K562 (cell line): ENCODE data around the gene NOS1. TPM values are rescaled to one million over a fixed set of nuclear protein-coding genes. Genes with fewer than 3 reads are reported as not detected.

Source experiments
- ATAC-seq: fragments of 200-7000 bp; cut with Tn5 transposase; 3 replicates; pipeline ENCODE4 v1.9.1; 2020; ENCODE audit warnings: moderate library complexity
- BruUV-seq: library from RNA; stranded (reverse); fragments of 400-500 nt; replicated peaks from 2 replicates; lab custom pipeline; 2021; lab: Mats Ljungman, UMichigan
- CTCF ChIA-PET: fragments of 300-600 bp; formaldehyde crosslinking; extraction: SDS; loops from one replicate; lab custom pipeline; 2021; ENCODE audit warnings: low intra/inter-chr PET ratio; lab: Yijun Ruan, JAX
- POLR2A ChIA-PET: fragments of 300-600, 350-650 bp; sonication (Branson Sonifier 250); formaldehyde crosslinking; extraction: SDS; loops from one replicate; lab custom pipeline; 2021; ENCODE audit warnings: antibody characterized with exemption, inconsistent platforms; lab: Yijun Ruan, JAX
- DNase-seq, 4 experiments: peaks; one replicate each; pipeline versions ENCODE4 v3.0.0 to v3.0.0-alpha.2; 2011 to 2018; ENCODE audit warnings: low spot score in 3 of 4, mixed read lengths in 3 of 4; ENCODE audit errors: extremely low read depth in 1 of 4
- FAIRE-seq: peaks from 2 replicates; lab custom pipeline; 2011; peaks lifted over from hg19 to GRCh38; lab: Jason Lieb, UNC
- H2AFZ ChIP-seq: 2 replicates; pipeline ENCODE4 v1.6.0; 2011; ENCODE audit warnings: low read depth, low read length, control low read depth, inconsistent platforms
- H3K27ac ChIP-seq: fragments of 200-600 bp; 3 replicates; pipeline ENCODE4 v1.8.0; 2011; ENCODE audit warnings: low read depth, mild to moderate bottlenecking, control low read depth, inconsistent platforms, low read length, moderate library complexity, mixed read lengths; ENCODE audit errors: extremely low read depth
- H3K27me3 ChIP-seq, 2 experiments: fragments of 300-600 bp in 1 of 2; 2 replicates in 1 of 2; 3 replicates in 1 of 2; pipeline versions ENCODE4 v1.6.0 to v1.8.0; 2011; ENCODE audit warnings: inconsistent platforms in 2 of 2, low read length in 2 of 2, mild to moderate bottlenecking in 1 of 2, mixed read lengths in 1 of 2, moderate library complexity in 1 of 2; ENCODE audit not compliant: control insufficient read depth in 2 of 2, insufficient read depth in 2 of 2
- H3K36me3 ChIP-seq: fragments of 300-600 bp; 3 replicates; pipeline ENCODE4 v1.8.0; 2011; ENCODE audit warnings: mild to moderate bottlenecking, low read length, inconsistent platforms; ENCODE audit not compliant: control insufficient read depth, insufficient read depth
- H3K4me1 ChIP-seq, 2 experiments: fragments of 200-600 bp in 1 of 2; replicated peaks in 1 of 2; 2 replicates in 1 of 2; 3 replicates in 1 of 2; pipeline versions ENCODE4 v1.5.1 to v1.8.0; 2011; ENCODE audit warnings: inconsistent platforms in 2 of 2, low read length in 2 of 2, mild to moderate bottlenecking in 1 of 2, mixed read lengths in 1 of 2, moderate library complexity in 1 of 2; ENCODE audit not compliant: control insufficient read depth in 2 of 2, insufficient read depth in 2 of 2
- H3K4me2 ChIP-seq: 2 replicates; pipeline ENCODE4 v1.6.1; 2011; ENCODE audit warnings: low read length, control low read depth, inconsistent platforms, mixed read lengths; ENCODE audit not compliant: insufficient read depth
- H3K4me3 ChIP-seq: fragments of 200-600 bp; sonication (generic), shearing (Covaris generic); 2 replicates; pipeline ENCODE4 v1.5.1; 2016; ENCODE audit warnings: control low read depth, inconsistent platforms
- H3K79me2 ChIP-seq: fragments of 200-600 bp; 3 replicates; pipeline ENCODE4 v1.8.0; 2011; ENCODE audit warnings: low read length, inconsistent platforms; ENCODE audit not compliant: control insufficient read depth, insufficient read depth
- H3K9ac ChIP-seq, 2 experiments: 2 replicates each; pipeline versions ENCODE4 v1.6.0 to v1.6.1; 2011; ENCODE audit warnings: low read depth in 2 of 2, low read length in 2 of 2, control low read depth in 1 of 2, inconsistent platforms in 1 of 2, mild to moderate bottlenecking in 1 of 2, mixed read lengths in 1 of 2; ENCODE audit not compliant: insufficient read depth in 1 of 2
- H3K9me1 ChIP-seq: one replicate; pipeline ENCODE4 v1.6.0; 2011; ENCODE audit warnings: inconsistent platforms, mild to moderate bottlenecking, low read length, moderate library complexity; ENCODE audit not compliant: control insufficient read depth, insufficient read depth
- H3K9me3 ChIP-seq: replicated peaks from 2 replicates; pipeline ENCODE4 v1.5.1; 2011; ENCODE audit warnings: low read depth, low read length, inconsistent platforms; ENCODE audit not compliant: control insufficient read depth, insufficient read depth
- H4K20me1 ChIP-seq: replicated peaks from 2 replicates; pipeline ENCODE4 v1.6.1; 2011; ENCODE audit warnings: low read length, inconsistent platforms, mixed read lengths; ENCODE audit not compliant: control insufficient read depth, insufficient read depth
- CXXC5 ChIP-seq: fragments of 250-450 bp; sonication (Bioruptor Pico); IDR thresholded peaks from 2 replicates; pipeline ENCODE4 v1.8.0; 2022; ENCODE audit warnings: inconsistent platforms, mild to moderate bottlenecking, moderate library complexity
- ELK3 ChIP-seq: fragments of 450-650 bp; formaldehyde crosslinking; IDR thresholded peaks from 2 replicates; pipeline ENCODE4 v1.4.0; 2020; ENCODE audit warnings: mild to moderate bottlenecking
- ETV5 ChIP-seq: sonication (generic); formaldehyde crosslinking; IDR thresholded peaks from 2 replicates; pipeline ENCODE4 v1.4.0; 2020; ENCODE audit warnings: low read depth, mild to moderate bottlenecking, missing genetic modification reagents
- PTBP1 ChIP-seq: fragments of 200-400 bp; formaldehyde crosslinking; IDR thresholded peaks from 2 replicates; pipeline ENCODE4 v1.6.1; 2017; ENCODE audit warnings: low read depth, low read length
- SMAD1 ChIP-seq: fragments of 150-350 bp; IDR thresholded peaks from 2 replicates; pipeline ENCODE4 v1.6.1; 2014; ENCODE audit warnings: low read length, low read depth; ENCODE audit not compliant: partially characterized antibody
- TBL1XR1 ChIP-seq, 2 experiments: IDR thresholded peaks; 2 replicates each; pipeline ENCODE4 v1.6.1; 2012; ENCODE audit warnings: improper control_type of control experiment in 2 of 2, low read length in 2 of 2, mild to moderate bottlenecking in 1 of 2
- ZNF212 ChIP-seq: fragments of 450-650 bp; formaldehyde crosslinking; IDR thresholded peaks from 2 replicates; pipeline ENCODE4 v1.4.0; 2020; ENCODE audit warnings: mild to moderate bottlenecking
- ZNF217 ChIP-seq: sonication (generic); formaldehyde crosslinking; IDR thresholded peaks from 2 replicates; pipeline ENCODE4 v1.8.0; 2022; ENCODE audit warnings: mild to moderate bottlenecking, missing genetic modification reagents
- ZNF23 ChIP-seq: fragments of 250-450 bp; sonication (Bioruptor Pico); IDR thresholded peaks from 2 replicates; pipeline ENCODE4 v1.4.0; 2020; ENCODE audit warnings: mild to moderate bottlenecking
- WGBS: fragments of 100-300 bp; shearing (Covaris generic); methylation state at CpG from one replicate; pipeline ENCODE4 v1.1.6; 2016; ENCODE audit warnings: low coverage, mixed read lengths; ENCODE audit not compliant: insufficient coverage; ENCODE audit errors: missing lambda C conversion rate; 5-methylcytosine and 5-hydroxymethylcytosine counted together
- in situ Hi-C: fragments of 300-500 bp; cut with MboI; formaldehyde crosslinking; loops from 4 replicates; pipeline ENCODE4 v1.15.0; 2018; ENCODE audit warnings: inconsistent platforms, mixed read lengths
- intact Hi-C: fragments of 100-400 bp; cut with micrococcal nuclease; formaldehyde crosslinking; loops from 2 replicates; pipeline ENCODE4 v1.14.2; 2022
- polyA plus RNA-seq, 8 experiments: library from polyadenylated mRNA; depleted of rRNA in 4 of 8; stranded (reverse) in 5 of 8; unstranded in 3 of 8; fragments of >200 nt; fragmentation: Nextera tagmentation in 2 of 8; fragmentation: Illumina TruSeq in 1 of 8; extraction: Ambion mirVana in 2 of 8; extraction: Trizol in 1 of 8; gene quantifications; 2 replicates each; pipeline versions ENCODE4 v1.2.1 to v1.2.3, GENCODE V29; 2011 to 2014; ENCODE audit warnings: inconsistent platforms in 1 of 8, missing spikeins in 1 of 8
- total RNA-seq, 7 experiments: library from RNA; depleted of rRNA in 6 of 7; stranded (reverse); fragments of >200 nt in 6 of 7; fragmentation: Illumina TruSeq in 2 of 7; extraction: Trizol in 2 of 7; gene quantifications; 2 replicates each; pipeline versions ENCODE4 v1.2.1 to v1.2.3, GENCODE V29; 2011 to 2021; ENCODE audit warnings: low replicate concordance in 1 of 7

NOS1 gene
- total and polyA plus RNA-seq, 9 of the 15 experiments (the other 6 are each of a cell fraction or from before 2014, with no cell fraction given) = not detected

GRCh38 chr12:117352206-117352605 lies 9.2 kb downstream of the NOS1 start:
- H3K4me1 ChIP-seq = no peaks in the 10 kb centered on the region
- ChIA-PET POLR2A (no interaction called here), CTCF (no interaction called here)
- no peak overlapping the region for H2AFZ ChIP-seq
- H4K20me1 ChIP-seq = no peaks in the 10 kb centered on the region; the same call in 1 of the 2 replicates
- WGBS = 1% methylated on average over 9 of the region's 9 CpGs
- H3K4me2 ChIP-seq = no peak overlapping the region
- no peak overlapping the region for H3K4me3 ChIP-seq
- BruUV-seq = no TSS peak
- no peak overlapping the region for H3K9ac ChIP-seq
- DNase-seq = no peak
- ATAC-seq = no peak
- no peaks in the 10 kb centered on the region for H3K36me3 ChIP-seq
- peaks cover 2 to 16% of the 10 kb centered on the region in 2 experiments; a peak in 2 of 5 replicates for H3K27me3 ChIP-seq
- FAIRE-seq = no peak
- H3K79me2 ChIP-seq = no peaks in the 10 kb centered on the region
- H3K27ac ChIP-seq = no peak overlapping the region
- intact Hi-C loops = no loop called here
- no peak for TF ChIP-seq ZNF23 (CRISPR knock-in tag)
- TF ChIP-seq ZNF212 (CRISPR knock-in tag) = no peak
- no peak for TF ChIP-seq PTBP1
- no peak for TF ChIP-seq ETV5 (CRISPR knock-in tag)
- no peak for TF ChIP-seq TBL1XR1 (IDR thresholded peaks at IDR 0.05; ENCODE audit: low read length in 2 of 2)
- no peak for TF ChIP-seq ELK3
- no peak for TF ChIP-seq CXXC5
- TF ChIP-seq ZNF217 (CRISPR knock-in tag) = no peak
- TF ChIP-seq SMAD1 = no peak
- TF ChIP-seq, all 486 proteins: peak for 0
- H3K9me1 ChIP-seq = no peaks in the 10 kb centered on the region
- no peaks in the 10 kb centered on the region for H3K9me3 ChIP-seq
- in situ Hi-C loops = no loop called here
